CD14-positive monocyte (primary cell): Measurements from ENCODE around the gene GABBR2. TPM values are rescaled to one million over a fixed set of nuclear protein-coding genes. Genes with fewer than 3 reads are reported as not detected.

Experiments
- DNase-seq, 3 donors: peaks; one replicate each; pipeline ENCODE4 v3.0.0-alpha.2; 2011 to 2022
- H2AFZ ChIP-seq: 2 replicates; pipeline ENCODE4 v1.6.0; 2012; ENCODE audit warnings: mild to moderate bottlenecking, low read depth, low read length, inconsistent platforms; ENCODE audit not compliant: insufficient read depth, poor library complexity, severe bottlenecking
- H3K27ac ChIP-seq, 2 donors: 1 replicate in 1 of 2; 2 replicates in 1 of 2; pipeline ENCODE4 v1.5.1; 2012 to 2013; ENCODE audit warnings: low read length in 2 of 2, control low read depth in 1 of 2, inconsistent platforms in 1 of 2, low read depth in 1 of 2, mild to moderate bottlenecking in 1 of 2
- H3K27me3 ChIP-seq, 2 donors: one replicate each; pipeline versions ENCODE4 v1.6.0 to v1.6.1; 2011 to 2013; ENCODE audit warnings: low read length in 2 of 2; ENCODE audit not compliant: control insufficient read depth in 2 of 2, insufficient read depth in 2 of 2
- H3K36me3 ChIP-seq, 2 donors: replicated peaks in 1 of 2; 1 replicate in 1 of 2; 2 replicates in 1 of 2; pipeline versions ENCODE4 v1.5.1 to v1.6.1; 2012 to 2013; ENCODE audit warnings: low read length in 2 of 2, control low read depth in 1 of 2, inconsistent platforms in 1 of 2, mild to moderate bottlenecking in 1 of 2; ENCODE audit not compliant: insufficient read depth in 2 of 2, control insufficient read depth in 1 of 2
- H3K4me1 ChIP-seq, 2 donors: 1 replicate in 1 of 2; 2 replicates in 1 of 2; pipeline versions ENCODE4 v1.5.1 to v1.6.1; 2012 to 2013; ENCODE audit warnings: low read length in 2 of 2, control low read depth in 1 of 2, inconsistent platforms in 1 of 2, mild to moderate bottlenecking in 1 of 2, moderate library complexity in 1 of 2; ENCODE audit not compliant: insufficient read depth in 2 of 2, control insufficient read depth in 1 of 2
- H3K4me2 ChIP-seq: replicated peaks from 2 replicates; pipeline ENCODE3; 2012; ENCODE audit warnings: low read length, moderate library complexity, mild to moderate bottlenecking; ENCODE audit not compliant: poor library complexity, severe bottlenecking; ENCODE audit errors: extremely low read depth
- H3K4me3 ChIP-seq, 3 experiments: fragments of 200-600 bp in 1 of 3; sonication (generic) in 1 of 3; replicated peaks in 1 of 3; 1 replicate in 2 of 3; 2 replicates in 1 of 3; pipeline ENCODE4 v1.5.1; 2011 to 2013; ENCODE audit warnings: low read length in 3 of 3, mild to moderate bottlenecking in 3 of 3, control low read depth in 2 of 3, low read depth in 2 of 3, inconsistent platforms in 1 of 3, moderate library complexity in 1 of 3
- H3K79me2 ChIP-seq: 2 replicates; pipeline ENCODE4 v1.6.0; 2012; ENCODE audit warnings: mild to moderate bottlenecking, control low read depth, inconsistent platforms, low read length, moderate library complexity; ENCODE audit not compliant: insufficient read depth
- H3K9ac ChIP-seq: 2 replicates; pipeline ENCODE4 v1.6.0; 2017; ENCODE audit warnings: low read length, mild to moderate bottlenecking; ENCODE audit not compliant: insufficient read depth, poor library complexity, severe bottlenecking
- H3K9me3 ChIP-seq, 2 donors: replicated peaks in 1 of 2; 1 replicate in 1 of 2; 2 replicates in 1 of 2; pipeline versions ENCODE4 v1.5.1 to v1.6.1; 2012 to 2013; ENCODE audit warnings: low read length in 2 of 2, control low read depth in 1 of 2; ENCODE audit not compliant: control insufficient read depth in 1 of 2, insufficient read depth in 1 of 2
- H4K20me1 ChIP-seq: 2 replicates; pipeline ENCODE4 v1.6.0; 2012; ENCODE audit warnings: mild to moderate bottlenecking, low read length, control low read depth, moderate library complexity; ENCODE audit not compliant: insufficient read depth
- H3K27ac Mint-ChIP-seq, 7 donors: one replicate each; pipeline ENCODE4 v1.8.0; 2020; ENCODE audit warnings: mild to moderate bottlenecking in 7 of 7, mixed read lengths in 7 of 7, moderate library complexity in 6 of 7, inconsistent platforms in 2 of 7
- H3K27me3 Mint-ChIP-seq, 3 donors: one replicate each; pipeline ENCODE4 v1.8.0; 2021 to 2022; ENCODE audit warnings: low read depth in 3 of 3, mild to moderate bottlenecking in 3 of 3, mixed read lengths in 3 of 3, moderate library complexity in 3 of 3, inconsistent platforms in 1 of 3
- H3K36me3 Mint-ChIP-seq, 2 donors: one replicate each; pipeline ENCODE4 v1.8.0; 2020; ENCODE audit warnings: mixed read lengths in 2 of 2, inconsistent platforms in 1 of 2, mild to moderate bottlenecking in 1 of 2
- H3K4me1 Mint-ChIP-seq: one replicate; pipeline ENCODE4 v1.8.0; 2020; ENCODE audit warnings: mild to moderate bottlenecking, mixed read lengths
- H3K4me3 Mint-ChIP-seq, 2 donors: one replicate each; pipeline ENCODE4 v1.8.0; 2020; ENCODE audit warnings: mild to moderate bottlenecking in 2 of 2, mixed read lengths in 2 of 2, moderate library complexity in 1 of 2
- H3K9me3 Mint-ChIP-seq, 7 donors: one replicate each; pipeline ENCODE4 v1.8.0; 2020 to 2022; ENCODE audit warnings: mixed read lengths in 7 of 7, mild to moderate bottlenecking in 6 of 7, moderate library complexity in 6 of 7, inconsistent platforms in 2 of 7
- CTCF ChIP-seq: fragments of 200-600 bp; IDR thresholded peaks from one replicate; pipeline ENCODE4 v1.8.0; 2022; ENCODE audit warnings: antibody characterized with exemption, mild to moderate bottlenecking
- WGBS: methylation state at CpG from one replicate; pipeline ENCODE4 v1.1.5; 2013; ENCODE audit warnings: missing lambda C conversion rate; ENCODE audit not compliant: insufficient coverage; 5-methylcytosine and 5-hydroxymethylcytosine counted together
- intact Hi-C, 2 donors: fragments of 100-400 bp; cut with micrococcal nuclease; formaldehyde crosslinking; loops; one replicate each; pipeline versions ENCODE4 v1.15.0 to v1.15.1; 2023
- polyA plus RNA-seq, 3 donors: library from polyadenylated mRNA; depleted of rRNA in 1 of 3; unstranded in 2 of 3; stranded (reverse) in 1 of 3; fragments of 300-500 nt in 2 of 3; fragments of >200 nt in 1 of 3; fragmentation: Illumina TruSeq in 2 of 3; gene quantifications; 1 replicate in 2 of 3; 2 replicates in 1 of 3; pipeline ENCODE4 v1.2.3, GENCODE V29; 2012 to 2021

Gene GABBR2
- polyA plus RNA-seq, 3 donors = not detected

GRCh38 chr9:98641695-98642094 lies 67.0 kb downstream of the GABBR2 start:
- H3K4me2 ChIP-seq = no peak overlapping the region
- no peaks in the 10 kb centered on the region for H3K9me3 ChIP-seq
- DNase-seq = no peak
- H3K27ac Mint-ChIP-seq = no peak overlapping the region
- 79% methylated on average over 8 of the region's 10 CpGs for WGBS
- H3K27me3 Mint-ChIP-seq = peaks cover 7 to 18% (median 7%) of the 10 kb centered on the region in 3 donors
- H3K36me3 ChIP-seq = no peaks in the 10 kb centered on the region
- no peaks in the 10 kb centered on the region for H3K79me2 ChIP-seq
- no peaks in the 10 kb centered on the region for H3K27me3 ChIP-seq
- no peak overlapping the region for H3K9ac ChIP-seq
- H3K4me1 Mint-ChIP-seq = no peaks in the 10 kb centered on the region
- peaks cover 0 to 8% (median 3%) of the 10 kb centered on the region in 7 donors for H3K9me3 Mint-ChIP-seq
- H3K4me3 ChIP-seq = no peak overlapping the region
- no peaks in the 10 kb centered on the region for H3K36me3 Mint-ChIP-seq
- H3K4me1 ChIP-seq = no peaks in the 10 kb centered on the region
- intact Hi-C loops = no loop called here
- no peak for TF ChIP-seq CTCF
- no peak overlapping the region for H2AFZ ChIP-seq
- no peak overlapping the region for H3K4me3 Mint-ChIP-seq
- no peak overlapping the region for H3K27ac ChIP-seq
- H4K20me1 ChIP-seq = no peaks in the 10 kb centered on the region

GRCh38 chr9:98640394-98640793 lies 68.3 kb downstream of the GABBR2 start:
- H3K27ac Mint-ChIP-seq = no peak overlapping the region
- WGBS = 82% methylated on average over 1 of the region's 3 CpGs
- no peak overlapping the region for H3K9ac ChIP-seq

More at GRCh38 chr9:98640394-98640793, 68.3 kb downstream of the GABBR2 start:
- H3K9me3 ChIP-seq = no peaks in the 10 kb centered on the region
- H3K4me2 ChIP-seq = no peak overlapping the region
- no peaks in the 10 kb centered on the region for H3K79me2 ChIP-seq
- Mint-ChIP-seq H3K4me3 (no peak overlapping the region), H3K36me3 (no peaks in the 10 kb centered on the region), H3K4me1 (no peaks in the 10 kb centered on the region), H3K9me3 (peaks cover 0 to 9% (median 3%) of the 10 kb centered on the region in 7 donors), H3K27me3 (peaks cover 8 to 18% (median 9%) of the 10 kb centered on the region in 3 donors)
- H3K4me3 ChIP-seq = no peak overlapping the region
- no peak for DNase-seq
- no peaks in the 10 kb centered on the region for H3K27me3 ChIP-seq
- no peak for TF ChIP-seq CTCF
- intact Hi-C loops = no loop called here
- no peaks in the 10 kb centered on the region for H4K20me1 ChIP-seq
- no peak overlapping the region for H2AFZ ChIP-seq
- no peak overlapping the region for H3K27ac ChIP-seq
- H3K4me1 ChIP-seq = no peaks in the 10 kb centered on the region
- H3K36me3 ChIP-seq = no peaks in the 10 kb centered on the region
